Liver (tissue), 3 donors: Measurements from ENCODE around the gene PRPF40A.

Experiments
- ATF3 ChIP-seq: IDR thresholded peaks from 2 replicates; pipeline ENCODE4 v1.6.1; 2016; ENCODE audit warnings: antibody characterized with exemption
- CTCF ChIP-seq: fragments of 150-350 bp; IDR thresholded peaks from 2 replicates; pipeline ENCODE4 v1.5.1; 2017; ENCODE audit warnings: improper control_type of control experiment, low read depth, low read length; ENCODE audit not compliant: missing input control
- GABPA ChIP-seq, 2 donors: IDR thresholded peaks in 1 of 2; conservative IDR thresholded peaks in 1 of 2; 2 replicates each; pipeline ENCODE4 v1.6.1; 2016; ENCODE audit warnings: antibody characterized with exemption in 2 of 2, mild to moderate bottlenecking in 1 of 2, moderate library complexity in 1 of 2
- NR2F2 ChIP-seq: IDR thresholded peaks from 2 replicates; pipeline ENCODE4 v1.6.1; 2016; ENCODE audit warnings: antibody characterized with exemption
- RAD21 ChIP-seq, 2 donors: IDR thresholded peaks; 2 replicates each; pipeline ENCODE4 v1.6.1; 2016; ENCODE audit warnings: antibody characterized with exemption in 2 of 2, mild to moderate bottlenecking in 2 of 2
- REST ChIP-seq: IDR thresholded peaks from 2 replicates; pipeline ENCODE4 v1.6.1; 2016; ENCODE audit warnings: antibody characterized with exemption, mild to moderate bottlenecking
- SP1 ChIP-seq: IDR thresholded peaks from 2 replicates; pipeline ENCODE4 v1.6.1; 2018; ENCODE audit warnings: antibody characterized with exemption, mild to moderate bottlenecking
- TAF1 ChIP-seq: conservative IDR thresholded peaks from 2 replicates; pipeline ENCODE4 v1.6.1; 2016; ENCODE audit warnings: antibody characterized with exemption, mild to moderate bottlenecking
- YY1 ChIP-seq: IDR thresholded peaks from 2 replicates; pipeline ENCODE4 v1.6.1; 2016; ENCODE audit warnings: antibody characterized with exemption, mild to moderate bottlenecking
- ZBTB33 ChIP-seq: IDR thresholded peaks from 2 replicates; pipeline ENCODE4 v1.6.1; 2016; ENCODE audit warnings: antibody characterized with exemption
- donor health status: healthy.
- donor health status: healthy.

- TF ChIP-seq YY1 (no peak), CTCF (no peak), RAD21 (IDR thresholded peaks at IDR 0.05) (no peak), SP1 (no peak), ATF3 (no peak), NR2F2 (no peak), GABPA (IDR thresholded peaks at IDR 0.05 in 1 of 2, conservative IDR thresholded peaks at IDR 0.05 in 1 of 2) (no peak), REST (no peak), ZBTB33 (no peak), TAF1 (no peak)
Observed at GRCh38 chr2:152701198-152701597, 16.1 kb downstream of the PRPF40A start.
